Nephron progenitor cell (in vitro differentiated cells): ENCODE results near the gene SLC44A3.

Experiments used
- DNase-seq: peaks from one replicate; pipeline ENCODE4 v3.0.0; 2021
- H3K27ac Mint-ChIP-seq: 2 replicates; pipeline ENCODE4 v1.8.0; 2021; ENCODE audit warnings: mild to moderate bottlenecking, moderate library complexity, mixed read lengths
- H3K27me3 Mint-ChIP-seq: 2 replicates; pipeline ENCODE4 v1.8.0; 2021; ENCODE audit warnings: mild to moderate bottlenecking, low read depth, mixed read lengths; ENCODE audit not compliant: poor library complexity
- H3K36me3 Mint-ChIP-seq: 2 replicates; pipeline ENCODE4 v1.8.0; 2021; ENCODE audit warnings: low read depth, mixed read lengths
- H3K4me1 Mint-ChIP-seq: 2 replicates; pipeline ENCODE4 v1.8.0; 2021; ENCODE audit warnings: mixed read lengths
- H3K4me3 Mint-ChIP-seq: 2 replicates; pipeline ENCODE4 v1.8.0; 2021; ENCODE audit warnings: mild to moderate bottlenecking, moderate library complexity, mixed read lengths
- H3K9me3 Mint-ChIP-seq: 2 replicates; pipeline ENCODE4 v1.8.0; 2021; ENCODE audit warnings: mild to moderate bottlenecking, moderate library complexity, mixed read lengths
- TF ChIP-seq, protein P1 (sequence below): fragments of 200-600 bp; sonication (generic); IDR thresholded peaks from 2 replicates; pipeline ENCODE4 v1.5.0; 2021; ENCODE audit warnings: antibody characterized with exemption

Gene SLC44A3

DNA sequence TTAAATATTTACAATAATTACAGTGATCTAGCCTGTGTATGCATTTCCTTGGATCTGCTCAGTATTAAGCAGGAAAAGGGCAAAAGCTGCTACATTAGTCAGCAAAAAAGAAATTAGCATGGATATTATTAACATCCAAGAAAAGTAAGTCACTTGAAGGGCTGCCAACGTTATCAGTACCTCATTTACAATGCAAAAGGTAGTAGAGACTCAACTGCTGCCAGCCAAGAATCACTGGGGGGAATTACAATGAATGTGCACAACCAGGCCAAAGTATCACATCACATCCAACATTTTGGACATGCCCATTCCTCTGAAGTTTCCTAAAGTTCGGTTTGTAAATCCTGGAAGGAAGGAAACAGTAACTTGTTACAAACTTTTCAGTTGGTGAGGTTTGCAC lies 104.8 kb downstream of the SLC44A3 start:
- DNase-seq = no peak
- peaks cover 13% of the 10 kb centered on the region for H3K27me3 Mint-ChIP-seq
- TF ChIP-seq, protein P1, sequence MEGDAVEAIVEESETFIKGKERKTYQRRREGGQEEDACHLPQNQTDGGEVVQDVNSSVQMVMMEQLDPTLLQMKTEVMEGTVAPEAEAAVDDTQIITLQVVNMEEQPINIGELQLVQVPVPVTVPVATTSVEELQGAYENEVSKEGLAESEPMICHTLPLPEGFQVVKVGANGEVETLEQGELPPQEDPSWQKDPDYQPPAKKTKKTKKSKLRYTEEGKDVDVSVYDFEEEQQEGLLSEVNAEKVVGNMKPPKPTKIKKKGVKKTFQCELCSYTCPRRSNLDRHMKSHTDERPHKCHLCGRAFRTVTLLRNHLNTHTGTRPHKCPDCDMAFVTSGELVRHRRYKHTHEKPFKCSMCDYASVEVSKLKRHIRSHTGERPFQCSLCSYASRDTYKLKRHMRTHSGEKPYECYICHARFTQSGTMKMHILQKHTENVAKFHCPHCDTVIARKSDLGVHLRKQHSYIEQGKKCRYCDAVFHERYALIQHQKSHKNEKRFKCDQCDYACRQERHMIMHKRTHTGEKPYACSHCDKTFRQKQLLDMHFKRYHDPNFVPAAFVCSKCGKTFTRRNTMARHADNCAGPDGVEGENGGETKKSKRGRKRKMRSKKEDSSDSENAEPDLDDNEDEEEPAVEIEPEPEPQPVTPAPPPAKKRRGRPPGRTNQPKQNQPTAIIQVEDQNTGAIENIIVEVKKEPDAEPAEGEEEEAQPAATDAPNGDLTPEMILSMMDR = no peak

DNA sequence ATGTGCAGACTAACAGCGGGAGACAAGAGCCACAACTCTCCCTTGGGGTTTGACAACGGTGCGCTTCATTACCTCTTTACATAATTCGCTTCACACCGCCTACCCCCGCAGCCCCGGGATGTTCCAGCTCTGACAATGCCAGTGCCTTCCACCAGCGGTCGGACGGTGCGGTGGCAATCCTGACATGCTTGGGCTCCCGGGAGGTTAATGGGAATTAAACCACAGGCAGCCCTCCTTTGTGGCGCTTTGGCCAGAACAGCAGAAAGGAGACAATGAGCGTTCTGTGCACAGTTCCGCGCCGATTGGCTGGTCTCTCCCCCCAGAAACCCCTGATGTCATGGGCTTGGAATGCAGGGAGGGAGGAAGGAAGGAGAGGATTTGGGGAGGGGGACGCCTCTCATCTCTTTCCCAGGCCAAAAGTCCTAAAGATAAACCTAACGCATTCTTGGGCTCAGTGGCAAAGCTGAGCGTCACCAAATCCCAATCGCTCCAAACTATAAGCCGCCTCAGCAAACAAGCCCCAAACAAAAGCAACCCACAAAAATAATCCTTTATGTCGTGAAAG lies 105.5 kb downstream of the SLC44A3 start:
- DNase-seq = peak; percentile 84
- peaks cover 15% of the 10 kb centered on the region for H3K27me3 Mint-ChIP-seq
- peak overlapping the region; percentile 97 for H3K4me3 Mint-ChIP-seq
- H3K36me3 Mint-ChIP-seq = peaks cover 36% of the 10 kb centered on the region
- peak overlapping the region; percentile 100 for H3K27ac Mint-ChIP-seq
- H3K4me1 Mint-ChIP-seq = peaks cover 84% of the 10 kb centered on the region
- H3K9me3 Mint-ChIP-seq = no peaks in the 10 kb centered on the region
- TF ChIP-seq, protein P1 = no peak

More for the DNA sequence above, 104.8 kb downstream of the SLC44A3 start:
- H3K4me3 Mint-ChIP-seq = peak overlapping the region; percentile 97
- H3K4me1 Mint-ChIP-seq = peaks cover 84% of the 10 kb centered on the region
- no peaks in the 10 kb centered on the region for H3K9me3 Mint-ChIP-seq
- H3K36me3 Mint-ChIP-seq = peaks cover 34% of the 10 kb centered on the region
- peak overlapping the region; percentile 100 for H3K27ac Mint-ChIP-seq

GRCh38 chr1:94926126-94926914 lies 106.2 kb downstream of the SLC44A3 start:
- H3K4me3 Mint-ChIP-seq = peak overlapping the region; percentile 97
- peak overlapping the region; percentile 100 for H3K27ac Mint-ChIP-seq
- peaks cover 35% of the 10 kb centered on the region for H3K36me3 Mint-ChIP-seq
- H3K4me1 Mint-ChIP-seq = peaks cover 81% of the 10 kb centered on the region
- DNase-seq = peak; percentile 74
- no peaks in the 10 kb centered on the region for H3K9me3 Mint-ChIP-seq
- TF ChIP-seq, protein P1 = peak; percentile 43
- peaks cover 15% of the 10 kb centered on the region for H3K27me3 Mint-ChIP-seq

DNA sequence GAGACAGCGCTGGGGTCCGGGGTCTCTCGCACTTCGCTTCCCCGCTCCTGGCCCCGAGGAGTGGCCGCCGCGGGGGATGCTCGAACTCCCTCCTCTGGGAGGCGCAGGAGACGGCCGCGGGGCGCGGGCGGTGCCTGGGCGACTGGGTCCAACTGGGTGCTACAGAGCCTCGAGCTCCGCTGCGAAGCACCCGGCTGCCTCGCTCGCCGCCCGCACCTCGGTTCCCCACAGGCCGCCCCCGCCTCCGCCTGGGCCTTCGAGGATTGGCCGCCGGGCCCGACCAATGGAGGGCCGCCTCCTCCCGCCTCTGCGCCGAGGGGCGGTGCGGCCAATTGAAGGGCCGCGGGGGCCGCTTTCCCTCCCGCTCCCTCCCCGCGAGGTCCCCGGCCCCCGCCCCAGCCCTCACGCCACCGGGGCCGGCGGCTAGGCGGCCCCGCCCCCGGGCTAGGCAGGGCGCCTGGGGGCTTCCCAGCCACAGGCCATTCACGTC lies 106.8 kb downstream of the SLC44A3 start, which contains the start of gene CNN3:
TSS of gene CNN3 (minus strand) at position 196 of the 490 bp plus-strand sequence. CDS start 216 bp downstream, outside the sequence.
- H3K9me3 Mint-ChIP-seq = no peaks in the 10 kb centered on the region
- TF ChIP-seq, protein P1 = no peak
- H3K4me3 Mint-ChIP-seq = peak within 1 kb of the TSS; percentile 97
- peak; percentile 93 for DNase-seq
- peak within 1 kb of the TSS; percentile 100 for H3K27ac Mint-ChIP-seq
- H3K27me3 Mint-ChIP-seq = peaks cover 15% of the 10 kb centered on the region
- H3K36me3 Mint-ChIP-seq = peaks cover 35% of the 10 kb centered on the region
- H3K4me1 Mint-ChIP-seq = peaks cover 75% of the 10 kb centered on the region

GRCh38 chr1:94927405-94928175 lies 107.4 kb downstream of the SLC44A3 start:
- Mint-ChIP-seq H3K9me3 (no peaks in the 10 kb centered on the region), H3K27me3 (peaks cover 15% of the 10 kb centered on the region), H3K36me3 (peaks cover 32% of the 10 kb centered on the region), H3K27ac (peak overlapping the region; percentile 90), H3K4me1 (peaks cover 69% of the 10 kb centered on the region), H3K4me3 (peak overlapping the region; percentile 91)
- TF ChIP-seq, protein P1 = no peak
- DNase-seq = no peak
